Liver (tissue), 3 donors: ENCODE measurements around the gene ABHD2.
A peak's percentile ranks its signal among the peaks of the same experiment; 100 is the strongest.

ENCODE experiments used
- EGR1 ChIP-seq, 2 donors: IDR thresholded peaks; 2 replicates each; pipeline ENCODE4 v1.6.1; 2016 to 2018; ENCODE audit warnings: antibody characterized with exemption in 2 of 2, low read depth in 2 of 2
- FOXA1 ChIP-seq: IDR thresholded peaks from 2 replicates; pipeline ENCODE4 v1.6.1; 2016; ENCODE audit warnings: antibody characterized with exemption
- GABPA ChIP-seq, 2 donors: IDR thresholded peaks in 1 of 2; conservative IDR thresholded peaks in 1 of 2; 2 replicates each; pipeline ENCODE4 v1.6.1; 2016; ENCODE audit warnings: antibody characterized with exemption in 2 of 2, mild to moderate bottlenecking in 1 of 2, moderate library complexity in 1 of 2
- JUND ChIP-seq, 2 donors: IDR thresholded peaks; 2 replicates each; pipeline ENCODE4 v1.6.1; 2016; ENCODE audit warnings: antibody characterized with exemption in 2 of 2
- MAX ChIP-seq: IDR thresholded peaks from 2 replicates; pipeline ENCODE4 v1.6.1; 2016; ENCODE audit warnings: antibody characterized with exemption
- RAD21 ChIP-seq, 2 donors: IDR thresholded peaks; 2 replicates each; pipeline ENCODE4 v1.6.1; 2016; ENCODE audit warnings: antibody characterized with exemption in 2 of 2, mild to moderate bottlenecking in 2 of 2
- REST ChIP-seq: IDR thresholded peaks from 2 replicates; pipeline ENCODE4 v1.6.1; 2016; ENCODE audit warnings: antibody characterized with exemption, mild to moderate bottlenecking
- RXRA ChIP-seq, 2 donors: IDR thresholded peaks; 2 replicates each; pipeline ENCODE4 v1.6.1; 2017 to 2018; ENCODE audit warnings: antibody characterized with exemption in 2 of 2, mild to moderate bottlenecking in 1 of 2
- SP1 ChIP-seq: IDR thresholded peaks from 2 replicates; pipeline ENCODE4 v1.6.1; 2018; ENCODE audit warnings: antibody characterized with exemption, mild to moderate bottlenecking
- TAF1 ChIP-seq: conservative IDR thresholded peaks from 2 replicates; pipeline ENCODE4 v1.6.1; 2016; ENCODE audit warnings: antibody characterized with exemption, mild to moderate bottlenecking
- YY1 ChIP-seq: IDR thresholded peaks from 2 replicates; pipeline ENCODE4 v1.6.1; 2016; ENCODE audit warnings: antibody characterized with exemption, mild to moderate bottlenecking
- TF ChIP-seq, protein P1 (sequence below): fragments of 150-350 bp; IDR thresholded peaks from 2 replicates; pipeline ENCODE4 v1.5.1; 2017; ENCODE audit warnings: improper control_type of control experiment, low read depth, low read length; ENCODE audit not compliant: missing input control
- TF ChIP-seq, protein P2 (sequence below): IDR thresholded peaks from 2 replicates; pipeline ENCODE4 v1.6.1; 2016; ENCODE audit warnings: antibody characterized with exemption
- TF ChIP-seq, protein P3 (sequence below): IDR thresholded peaks from 2 replicates; pipeline ENCODE4 v1.6.1; 2016; ENCODE audit warnings: antibody characterized with exemption
- donor health status: healthy.
- donor health status: healthy.

GRCh38 chr15:89117790-89118189 is 29.5 kb downstream of the ABHD2 start:
- TF ChIP-seq, protein P1, sequence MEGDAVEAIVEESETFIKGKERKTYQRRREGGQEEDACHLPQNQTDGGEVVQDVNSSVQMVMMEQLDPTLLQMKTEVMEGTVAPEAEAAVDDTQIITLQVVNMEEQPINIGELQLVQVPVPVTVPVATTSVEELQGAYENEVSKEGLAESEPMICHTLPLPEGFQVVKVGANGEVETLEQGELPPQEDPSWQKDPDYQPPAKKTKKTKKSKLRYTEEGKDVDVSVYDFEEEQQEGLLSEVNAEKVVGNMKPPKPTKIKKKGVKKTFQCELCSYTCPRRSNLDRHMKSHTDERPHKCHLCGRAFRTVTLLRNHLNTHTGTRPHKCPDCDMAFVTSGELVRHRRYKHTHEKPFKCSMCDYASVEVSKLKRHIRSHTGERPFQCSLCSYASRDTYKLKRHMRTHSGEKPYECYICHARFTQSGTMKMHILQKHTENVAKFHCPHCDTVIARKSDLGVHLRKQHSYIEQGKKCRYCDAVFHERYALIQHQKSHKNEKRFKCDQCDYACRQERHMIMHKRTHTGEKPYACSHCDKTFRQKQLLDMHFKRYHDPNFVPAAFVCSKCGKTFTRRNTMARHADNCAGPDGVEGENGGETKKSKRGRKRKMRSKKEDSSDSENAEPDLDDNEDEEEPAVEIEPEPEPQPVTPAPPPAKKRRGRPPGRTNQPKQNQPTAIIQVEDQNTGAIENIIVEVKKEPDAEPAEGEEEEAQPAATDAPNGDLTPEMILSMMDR = no peak
- peak in 1 of 2 donors; percentile 14 for TF ChIP-seq RAD21 (IDR thresholded peaks at IDR 0.05)
- TF ChIP-seq MAX = no peak
- peak; percentile 64 for TF ChIP-seq SP1
- TF ChIP-seq, protein P2, sequence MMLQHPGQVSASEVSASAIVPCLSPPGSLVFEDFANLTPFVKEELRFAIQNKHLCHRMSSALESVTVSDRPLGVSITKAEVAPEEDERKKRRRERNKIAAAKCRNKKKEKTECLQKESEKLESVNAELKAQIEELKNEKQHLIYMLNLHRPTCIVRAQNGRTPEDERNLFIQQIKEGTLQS = peak; percentile 46
- TF ChIP-seq YY1 = no peak
- no peak for TF ChIP-seq FOXA1
- no peak for TF ChIP-seq REST
- TF ChIP-seq GABPA (IDR thresholded peaks at IDR 0.05 in 1 of 2, conservative IDR thresholded peaks at IDR 0.05 in 1 of 2) = no peak
- no peak for TF ChIP-seq RXRA (IDR thresholded peaks at IDR 0.05)
- TF ChIP-seq TAF1 = no peak
- no peak for TF ChIP-seq EGR1 (IDR thresholded peaks at IDR 0.05; ENCODE audit: low read depth in 2 of 2)
- TF ChIP-seq JUND (IDR thresholded peaks at IDR 0.05) = peak in 1 of 2 donors; percentile 38
- TF ChIP-seq, protein P3, sequence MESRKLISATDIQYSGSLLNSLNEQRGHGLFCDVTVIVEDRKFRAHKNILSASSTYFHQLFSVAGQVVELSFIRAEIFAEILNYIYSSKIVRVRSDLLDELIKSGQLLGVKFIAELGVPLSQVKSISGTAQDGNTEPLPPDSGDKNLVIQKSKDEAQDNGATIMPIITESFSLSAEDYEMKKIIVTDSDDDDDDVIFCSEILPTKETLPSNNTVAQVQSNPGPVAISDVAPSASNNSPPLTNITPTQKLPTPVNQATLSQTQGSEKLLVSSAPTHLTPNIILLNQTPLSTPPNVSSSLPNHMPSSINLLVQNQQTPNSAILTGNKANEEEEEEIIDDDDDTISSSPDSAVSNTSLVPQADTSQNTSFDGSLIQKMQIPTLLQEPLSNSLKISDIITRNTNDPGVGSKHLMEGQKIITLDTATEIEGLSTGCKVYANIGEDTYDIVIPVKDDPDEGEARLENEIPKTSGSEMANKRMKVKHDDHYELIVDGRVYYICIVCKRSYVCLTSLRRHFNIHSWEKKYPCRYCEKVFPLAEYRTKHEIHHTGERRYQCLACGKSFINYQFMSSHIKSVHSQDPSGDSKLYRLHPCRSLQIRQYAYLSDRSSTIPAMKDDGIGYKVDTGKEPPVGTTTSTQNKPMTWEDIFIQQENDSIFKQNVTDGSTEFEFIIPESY = no peak
